Activated CD8-positive, alpha-beta memory T cell treated with anti-CD3 and anti-CD28 coated beads, Interleukin-2, amount 10 ng/mL, durations not matched to agents 7 days and 5 days (primary cell): ENCODE data around the gene PHF10. TPM values are rescaled to one million over a fixed set of nuclear protein-coding genes. Genes with fewer than 3 reads are reported as not detected.
A peak's percentile ranks its signal among the peaks of the same experiment; 100 is the strongest.
"Not testable (repeated sequence)": the region's sequence is repeated elsewhere in the genome, so short reads cannot be mapped to it uniquely, and the experiment has no call there.

ENCODE experiments used
- ATAC-seq: fragments of 150-1000 bp; cut with Tn5 transposase; one replicate; pipeline ENCODE4 v1.10.0; 2021; ENCODE audit warnings: moderate library complexity
- CTCF ChIA-PET: fragments of 350-600 bp; sonication (Branson Sonifier 250); formaldehyde crosslinking; loops from one replicate; lab custom pipeline; 2021; ENCODE audit warnings: antibody characterized with exemption; lab: Charles Lee
- DNase-seq: peaks from one replicate; pipeline ENCODE4 v3.0.0-alpha.2; 2020
- H3K27ac Mint-ChIP-seq: one replicate; pipeline ENCODE4 v1.8.0; 2021; ENCODE audit warnings: mild to moderate bottlenecking, mixed read lengths
- H3K27me3 Mint-ChIP-seq: one replicate; pipeline ENCODE4 v1.8.0; 2021; ENCODE audit warnings: mixed read lengths
- H3K36me3 Mint-ChIP-seq: one replicate; pipeline ENCODE4 v1.8.0; 2021; ENCODE audit warnings: mild to moderate bottlenecking, mixed read lengths
- H3K4me1 Mint-ChIP-seq: one replicate; pipeline ENCODE4 v1.8.0; 2021; ENCODE audit warnings: mixed read lengths
- H3K4me3 Mint-ChIP-seq: one replicate; pipeline ENCODE4 v1.8.0; 2021; ENCODE audit warnings: mild to moderate bottlenecking, moderate library complexity, mixed read lengths
- H3K9me3 Mint-ChIP-seq: one replicate; pipeline ENCODE4 v1.8.0; 2022; ENCODE audit warnings: low read depth, mixed read lengths
- total RNA-seq, 2 experiments: library from RNA; stranded (reverse); gene quantifications; one replicate each; pipeline ENCODE4 v1.2.3, GENCODE V29; 2021

The PHF10 gene
- total RNA-seq: 10 to 100 TPM; 57.9 to 58.8 TPM

DNA sequence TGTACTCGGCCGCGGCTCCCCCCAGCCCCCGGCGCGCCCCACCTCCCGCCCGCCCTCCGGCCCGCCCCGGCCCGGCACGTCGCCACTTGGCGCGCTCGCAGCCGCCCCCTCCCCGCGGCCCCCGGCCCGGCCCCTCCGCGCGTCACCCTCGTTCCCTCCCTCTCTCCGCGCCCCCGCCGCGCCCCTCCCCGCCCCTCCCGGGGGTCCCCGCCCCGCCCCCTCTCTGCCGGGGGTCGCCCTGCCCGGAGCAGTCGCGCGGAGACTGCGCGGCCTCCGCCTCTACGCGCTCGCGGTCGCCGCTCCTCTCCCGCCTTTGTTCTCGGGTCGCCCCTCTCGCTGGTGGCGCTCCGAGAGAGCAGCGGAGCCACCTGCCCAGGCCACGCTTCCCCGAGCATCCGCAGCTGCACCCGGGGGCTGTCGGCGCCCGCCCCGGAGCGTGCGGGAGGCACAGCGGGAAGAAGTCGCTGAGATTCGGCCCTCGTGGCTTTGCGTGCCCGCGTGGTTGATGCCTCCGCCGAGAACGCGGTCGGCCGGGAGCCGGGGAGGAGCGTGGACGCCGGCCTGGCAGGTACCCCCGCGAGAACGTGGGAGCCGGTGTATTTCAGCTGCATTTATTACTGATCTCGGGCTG, at the start of gene PHF10:
PHF10 (minus strand) TSS at position 7 of the 631 bp plus-strand sequence. CDS start 569 bp downstream, outside the sequence.
- Mint-ChIP-seq H3K27me3 (no peaks in the 10 kb centered on the region), H3K36me3 (peaks cover 8% of the 10 kb centered on the region), H3K27ac (peak within 1 kb of the TSS; percentile 94), H3K4me1 (peaks cover 29% of the 10 kb centered on the region), H3K9me3 (no peaks in the 10 kb centered on the region), H3K4me3 (peak within 1 kb of the TSS; percentile 86)
- DNase-seq (peak; percentile 64), ATAC-seq (peak; percentile 59)
- CTCF ChIA-PET: interaction anchor here (1.0 to 1.3 kb wide), 2 partner anchors 9 to 26 kb away, joined by 4 to 5 read pairs; no protein-coding TSS in a partner anchor

DNA sequence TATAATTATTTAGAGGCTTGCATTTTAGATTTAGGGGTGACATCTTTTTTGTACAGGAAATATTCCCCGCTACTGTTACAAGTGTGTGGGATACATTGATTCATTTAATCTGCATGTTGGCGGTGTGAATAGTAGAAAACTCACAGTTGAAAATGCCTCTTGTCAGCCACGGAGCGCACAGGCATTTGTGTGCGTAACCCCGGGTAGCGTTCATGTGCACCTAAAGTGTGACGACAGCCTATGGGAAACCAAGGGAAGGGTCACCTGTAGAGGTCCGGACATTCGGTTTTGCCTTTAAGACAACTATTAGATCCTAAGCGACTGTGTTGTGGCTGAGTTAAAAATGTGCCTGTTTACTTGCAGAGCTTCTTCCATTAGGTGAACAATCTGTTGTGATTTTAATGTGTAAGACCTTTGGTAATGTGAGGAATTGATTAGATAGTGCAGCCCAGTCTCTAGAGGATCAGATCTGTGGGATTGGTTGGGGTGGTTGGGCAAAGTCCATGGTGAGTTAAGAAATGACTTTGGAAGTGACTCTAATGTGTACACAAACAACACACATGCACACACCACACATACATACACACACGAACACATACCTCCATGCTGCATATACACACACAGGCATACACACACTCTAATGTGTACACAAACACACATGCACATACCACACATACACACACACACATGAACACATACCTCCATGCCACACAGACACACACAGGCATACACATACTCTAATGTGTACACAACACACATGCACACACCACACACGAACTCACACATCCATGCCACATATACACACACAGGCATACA, 42.8 kb upstream of the PHF10 start:
- Mint-ChIP-seq H3K4me3 (no peak overlapping the region), H3K36me3 (peaks cover 20% of the 10 kb centered on the region), H3K9me3 (no peaks in the 10 kb centered on the region), H3K27me3 (no peaks in the 10 kb centered on the region), H3K27ac (no peak overlapping the region), H3K4me1 (no peaks in the 10 kb centered on the region)
- CTCF ChIA-PET: interaction anchor here (1.6 kb wide), 1 partner anchor 23 kb away, joined by 5 read pairs; no protein-coding TSS in a partner anchor
- ATAC-seq (no peak), DNase-seq (no peak)

DNA sequence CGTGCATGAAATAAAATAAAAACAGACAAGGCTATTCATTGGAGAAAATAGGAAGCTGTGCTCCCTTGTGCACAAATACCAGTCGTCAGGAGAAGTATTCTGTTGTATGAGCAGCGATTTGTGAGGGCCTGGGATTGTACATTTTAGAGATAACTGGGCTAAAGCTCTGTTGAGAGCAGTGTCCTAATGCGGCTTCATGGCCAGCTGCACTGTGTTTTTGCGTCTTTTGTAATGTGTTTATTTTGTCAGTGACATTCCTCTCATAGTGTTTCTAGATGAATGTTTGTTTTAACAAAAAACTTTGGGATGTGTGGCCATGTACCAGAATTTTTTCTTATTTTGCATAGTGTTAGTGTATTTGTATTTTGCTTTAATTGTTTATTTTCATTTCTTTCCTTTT, 41.9 kb upstream of the PHF10 start:
- CTCF ChIA-PET: interaction anchor here (1.6 kb wide), 1 partner anchor 24 kb away, joined by 5 read pairs; no protein-coding TSS in a partner anchor
- Mint-ChIP-seq H3K4me1 (no peaks in the 10 kb centered on the region), H3K27ac (no peak overlapping the region), H3K27me3 (no peaks in the 10 kb centered on the region), H3K36me3 (peaks cover 17% of the 10 kb centered on the region), H3K9me3 (no peaks in the 10 kb centered on the region), H3K4me3 (no peak overlapping the region)
- no peak for DNase-seq
- ATAC-seq: no peak

DNA sequence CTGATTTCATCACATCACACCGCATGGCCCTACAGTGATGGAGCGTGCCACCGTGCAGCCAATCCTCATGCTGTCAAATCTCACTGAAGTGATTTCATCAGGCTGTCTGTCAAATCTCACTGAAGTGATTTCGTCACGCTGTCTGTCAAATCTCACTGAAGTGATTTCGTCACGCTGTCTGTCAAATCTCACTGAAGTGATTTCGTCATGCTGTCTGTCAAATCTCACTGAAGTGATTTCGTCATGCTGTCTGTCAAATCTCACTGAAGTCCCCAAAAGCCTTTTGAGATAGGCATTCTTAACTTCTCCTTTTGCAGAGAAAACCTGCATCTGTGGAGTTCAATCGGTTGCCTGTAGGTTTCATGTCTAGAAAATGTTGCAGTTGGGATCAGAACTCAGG, 41.5 kb upstream of the PHF10 start:
- H3K9me3 Mint-ChIP-seq, ATAC-seq, DNase-seq, H3K4me1 Mint-ChIP-seq, H3K27me3 Mint-ChIP-seq, H3K4me3 Mint-ChIP-seq, H3K27ac Mint-ChIP-seq: not testable (repeated sequence)
- H3K36me3 Mint-ChIP-seq: peaks cover 18% of the 10 kb centered on the region
- CTCF ChIA-PET: interaction anchor here (1.6 kb wide), 1 partner anchor 24 kb away, joined by 5 read pairs; no protein-coding TSS in a partner anchor

DNA sequence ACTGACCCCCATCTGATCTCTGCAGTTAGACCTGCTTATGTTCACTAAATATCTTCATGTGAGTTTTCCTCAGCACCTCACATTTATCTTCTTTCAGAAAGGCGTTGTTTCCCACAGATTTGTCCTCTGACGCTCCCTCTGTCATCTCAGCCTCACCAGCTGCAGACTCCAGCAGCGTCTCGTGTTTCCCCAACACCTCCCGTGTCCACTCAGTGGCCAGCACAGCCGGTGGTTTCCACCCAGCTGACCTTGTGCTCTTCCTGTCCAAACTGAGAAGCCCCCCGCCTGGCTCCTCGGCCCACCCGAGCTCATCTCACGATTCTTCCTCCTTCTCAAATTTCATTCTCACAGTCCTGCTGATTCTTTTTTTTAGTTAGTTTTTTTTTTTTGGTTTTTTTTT, 39.6 kb upstream of the PHF10 start:
- Mint-ChIP-seq H3K4me3 (no peak overlapping the region), H3K27me3 (no peaks in the 10 kb centered on the region), H3K27ac (no peak overlapping the region), H3K4me1 (no peaks in the 10 kb centered on the region), H3K36me3 (peaks cover 31% of the 10 kb centered on the region), H3K9me3 (no peaks in the 10 kb centered on the region)
- CTCF ChIA-PET: interaction anchor here (1.1 kb wide), 2 partner anchors 9 to 26 kb away, joined by 3 read pairs; no protein-coding TSS in a partner anchor
- DNase-seq (no peak), ATAC-seq (no peak)

DNA sequence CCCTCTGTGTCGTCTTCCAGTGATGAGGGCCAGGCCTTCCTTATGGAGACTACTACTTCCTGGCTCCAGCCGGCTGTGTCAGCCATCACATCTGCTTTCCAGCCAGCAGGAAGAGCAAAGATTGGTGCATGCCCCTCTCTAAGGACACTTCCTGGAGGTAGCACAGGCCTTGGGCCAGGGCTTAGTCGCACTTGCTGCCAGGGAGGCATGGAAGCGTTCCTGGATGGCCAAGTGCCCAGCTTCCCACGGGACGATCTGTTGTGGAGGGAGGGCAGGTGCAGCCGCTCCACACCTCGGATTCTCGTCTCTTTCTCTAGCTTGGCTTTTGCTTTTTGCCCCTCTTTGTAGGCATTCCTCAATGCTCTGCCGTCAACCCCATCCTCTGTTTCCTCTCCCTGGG, 39.0 kb upstream of the PHF10 start:
- DNase-seq: no peak
- no peak overlapping the region for H3K27ac Mint-ChIP-seq
- no peak for ATAC-seq
- no peaks in the 10 kb centered on the region for H3K4me1 Mint-ChIP-seq
- no peak overlapping the region for H3K4me3 Mint-ChIP-seq
- CTCF ChIA-PET: interaction anchor here (1.1 kb wide), 1 partner anchor 10 kb away, joined by 3 read pairs; no protein-coding TSS in a partner anchor
- no peaks in the 10 kb centered on the region for H3K9me3 Mint-ChIP-seq
- H3K36me3 Mint-ChIP-seq: peaks cover 35% of the 10 kb centered on the region
- no peaks in the 10 kb centered on the region for H3K27me3 Mint-ChIP-seq

DNA sequence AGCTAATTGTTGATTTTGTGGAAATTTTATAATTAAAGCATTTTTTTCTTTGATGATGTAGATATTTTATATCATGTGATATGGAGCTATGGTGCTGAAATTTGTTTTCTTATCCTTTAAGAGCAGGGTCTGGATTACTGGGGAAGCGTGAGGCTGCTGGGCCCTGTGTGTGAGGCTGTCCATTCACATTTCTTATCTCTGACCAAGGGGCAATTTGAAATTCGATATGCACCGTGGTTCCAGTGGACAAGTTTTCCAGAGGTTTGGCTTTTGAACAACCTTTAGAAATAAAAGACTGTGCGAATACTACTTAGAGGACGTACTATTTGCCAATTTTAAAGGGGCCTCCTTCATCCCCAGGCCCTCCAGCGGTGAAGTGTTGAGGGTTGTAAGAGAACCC, 30.9 kb upstream of the PHF10 start:
- Mint-ChIP-seq H3K27me3 (no peaks in the 10 kb centered on the region), H3K4me1 (peaks cover 18% of the 10 kb centered on the region), H3K36me3 (peaks cover 27% of the 10 kb centered on the region), H3K27ac (no peak overlapping the region), H3K9me3 (no peaks in the 10 kb centered on the region), H3K4me3 (no peak overlapping the region)
- CTCF ChIA-PET: interaction anchor here (1.3 kb wide), 1 partner anchor 829 kb away, joined by 3 read pairs; the partner anchor contains the start of gene PDCD2
- DNase-seq: no peak
- no peak for ATAC-seq

DNA sequence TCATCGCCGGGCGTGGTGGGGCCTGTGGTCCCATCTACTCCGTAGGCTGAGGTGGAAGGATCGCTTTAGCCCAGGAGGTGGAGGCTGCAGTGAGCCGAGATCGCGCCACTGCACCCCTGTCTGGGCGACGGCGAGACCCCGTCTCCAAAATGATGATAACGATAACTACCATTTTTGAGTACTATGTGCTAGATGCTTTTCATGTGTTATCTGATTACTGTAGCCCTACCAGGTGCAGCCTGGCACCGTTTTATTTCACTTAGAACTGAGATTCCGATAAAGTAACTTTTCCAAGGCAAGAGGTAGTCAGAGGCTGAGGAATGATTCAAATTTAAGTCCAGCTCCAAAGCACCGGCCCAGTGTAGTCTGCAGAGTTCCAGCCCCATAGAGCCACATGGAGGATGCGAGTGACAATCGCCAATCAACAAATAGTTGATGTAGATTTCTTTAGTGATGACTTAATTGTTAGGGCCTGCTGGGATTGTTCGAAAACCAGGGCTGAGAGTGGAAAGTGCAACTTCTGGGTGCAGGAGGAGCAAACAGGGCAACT, 27.8 kb upstream of the PHF10 start:
- CTCF ChIA-PET: interaction anchor here (1.1 to 1.7 kb wide), 3 partner anchors 29 to 343 kb away, joined by 3 to 9 read pairs (median 3); no protein-coding TSS in a partner anchor
- Mint-ChIP-seq H3K27me3 (no peaks in the 10 kb centered on the region), H3K36me3 (peaks cover 21% of the 10 kb centered on the region), H3K4me1 (peaks cover 26% of the 10 kb centered on the region), H3K9me3 (no peaks in the 10 kb centered on the region), H3K4me3 (peak overlapping the region; percentile 89), H3K27ac (peak overlapping the region; percentile 92)
- no peak for DNase-seq
- ATAC-seq: no peak

DNA sequence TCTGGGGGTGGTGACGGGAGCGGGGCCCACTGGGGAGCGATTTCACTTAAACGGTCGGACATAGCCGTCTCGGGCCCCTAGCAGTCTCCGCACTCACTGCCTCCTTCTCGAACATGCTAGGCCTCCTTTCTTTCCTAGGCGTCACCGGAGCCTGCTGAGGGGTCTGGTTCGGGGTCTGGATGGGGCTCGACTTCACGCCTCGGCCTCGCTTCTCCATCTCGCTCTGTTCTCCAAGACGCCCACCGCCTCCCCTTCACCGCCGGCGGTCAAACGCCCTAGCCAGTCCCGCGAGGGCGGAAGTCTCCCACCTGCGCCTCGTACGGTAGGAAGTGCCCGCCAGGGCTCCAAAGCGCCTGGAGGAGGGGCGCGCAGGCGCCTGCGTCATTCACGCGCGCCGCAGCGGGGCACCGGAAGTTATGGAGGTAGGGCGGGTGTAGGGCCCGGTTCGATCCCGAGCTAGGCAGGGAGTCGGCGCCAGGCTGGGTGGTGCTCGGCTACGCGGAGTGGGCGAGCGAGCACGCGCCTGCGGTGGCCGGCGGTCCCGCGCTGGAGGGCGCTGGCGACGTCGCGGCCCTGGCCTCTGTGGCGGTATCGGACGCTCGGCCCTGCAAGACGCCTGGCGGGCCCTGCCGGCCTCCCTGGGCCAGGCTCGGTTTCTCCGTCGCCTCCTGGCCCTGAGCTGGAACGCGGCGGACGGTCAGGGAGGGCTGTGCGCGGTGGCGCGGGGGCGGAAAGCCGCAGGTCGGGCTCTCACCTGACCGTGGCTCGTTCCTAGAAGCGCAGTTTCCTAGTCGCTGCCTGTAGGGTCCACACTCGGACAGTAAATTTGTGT, 27.2 kb upstream of the PHF10 start, which contains the start of the genes DYNLT2 and ERMARD:
DYNLT2 (minus strand) TSS at position 331 of the 832 bp plus-strand sequence; CDS start at position 217, 114 bp downstream.
ERMARD (plus strand) TSS at position 381 of the 832 bp plus-strand sequence; CDS start at position 417, 36 bp downstream.
- H3K4me1 Mint-ChIP-seq: peaks cover 26% of the 10 kb centered on the region
- H3K4me3 Mint-ChIP-seq: peak within 1 kb of the TSS; percentile 89
- H3K36me3 Mint-ChIP-seq: peaks cover 19% of the 10 kb centered on the region
- DNase-seq (peak; percentile 96), ATAC-seq (peak; percentile 98)
- CTCF ChIA-PET: interaction anchor here (1.1 to 1.7 kb wide), 3 partner anchors 29 to 344 kb away, joined by 3 to 9 read pairs (median 3); no protein-coding TSS in a partner anchor
- H3K27ac Mint-ChIP-seq: peak within 1 kb of the TSS; percentile 98
- H3K27me3 Mint-ChIP-seq: no peaks in the 10 kb centered on the region
- peaks cover 1% of the 10 kb centered on the region for H3K9me3 Mint-ChIP-seq

DNA sequence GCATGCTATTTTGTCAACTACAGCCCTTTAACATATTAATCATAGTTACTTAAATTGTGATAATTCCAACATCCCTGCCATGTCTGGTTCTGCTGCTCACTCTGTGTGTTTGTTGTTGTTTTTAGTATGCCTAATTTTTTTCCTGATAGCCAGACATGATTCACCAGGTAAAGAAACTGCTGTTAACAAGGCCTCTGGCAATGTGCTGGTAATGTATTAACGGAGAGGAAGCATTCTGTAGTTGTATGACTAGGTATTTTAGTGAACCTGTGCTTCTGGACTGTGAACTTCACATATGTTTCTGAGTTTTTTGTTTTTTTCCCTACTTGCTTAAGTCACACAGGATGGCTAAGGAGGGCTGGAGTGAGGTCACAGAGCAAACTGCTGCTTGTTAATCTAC, 22.3 kb upstream of the PHF10 start:
- peaks cover 10% of the 10 kb centered on the region for H3K27me3 Mint-ChIP-seq
- CTCF ChIA-PET: no interaction called here
- no peak for DNase-seq
- H3K4me1 Mint-ChIP-seq: peaks cover 11% of the 10 kb centered on the region
- no peak for ATAC-seq
- peaks cover 21% of the 10 kb centered on the region for H3K36me3 Mint-ChIP-seq
- no peak overlapping the region for H3K4me3 Mint-ChIP-seq
- H3K27ac Mint-ChIP-seq: no peak overlapping the region
- peaks cover 3% of the 10 kb centered on the region for H3K9me3 Mint-ChIP-seq

DNA sequence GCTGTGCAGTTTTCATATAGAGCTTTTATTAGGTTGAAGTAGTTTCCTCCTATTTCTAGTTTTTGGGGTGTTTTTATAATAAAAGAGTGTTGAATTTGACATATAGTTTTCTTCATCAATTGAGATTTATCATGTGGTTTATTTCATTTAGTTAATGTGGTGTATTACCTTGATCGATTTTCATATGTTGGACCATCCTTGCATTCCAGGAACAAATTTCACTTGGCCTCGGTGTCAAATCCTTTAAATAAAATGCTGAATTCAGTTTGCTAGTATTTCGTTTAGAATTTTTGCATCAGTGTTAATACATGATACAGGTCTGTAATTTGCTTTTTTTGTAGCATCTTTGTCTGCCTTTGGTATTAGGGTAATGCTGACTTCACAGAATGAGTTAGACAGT, 21.1 kb upstream of the PHF10 start:
- Mint-ChIP-seq H3K4me3 (no peak overlapping the region), H3K9me3 (peaks cover 3% of the 10 kb centered on the region), H3K27ac (no peak overlapping the region), H3K4me1 (peaks cover 10% of the 10 kb centered on the region), H3K36me3 (peaks cover 21% of the 10 kb centered on the region), H3K27me3 (peaks cover 10% of the 10 kb centered on the region)
- CTCF ChIA-PET: no interaction called here
- ATAC-seq (no peak), DNase-seq (no peak)

DNA sequence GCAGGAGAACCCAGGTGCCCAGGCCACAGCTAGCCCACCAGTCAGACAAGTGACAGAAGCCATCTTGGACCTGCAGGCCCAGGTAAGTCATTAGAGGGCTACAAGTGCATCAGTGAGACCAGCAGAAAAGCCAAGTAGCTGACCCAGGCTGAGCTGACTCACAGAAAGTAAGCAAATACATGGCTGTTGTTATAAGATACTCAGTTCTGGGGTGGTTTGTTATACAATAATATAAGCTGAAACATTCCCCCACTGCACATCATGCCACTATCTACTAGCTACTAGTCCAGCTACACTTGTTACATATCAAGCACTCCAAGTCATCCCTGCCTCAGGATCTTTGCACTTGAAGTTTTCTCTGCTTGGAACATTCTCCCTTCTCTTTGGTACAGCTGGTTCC, 17.0 kb upstream of the PHF10 start:
- Mint-ChIP-seq H3K27me3 (peaks cover 21% of the 10 kb centered on the region), H3K4me1 (no peaks in the 10 kb centered on the region), H3K9me3 (peaks cover under 1% of the 10 kb centered on the region), H3K36me3 (peaks cover 5% of the 10 kb centered on the region), H3K27ac (no peak overlapping the region), H3K4me3 (no peak overlapping the region)
- DNase-seq (no peak), ATAC-seq (no peak)
- CTCF ChIA-PET: interaction anchor here (1.4 kb wide), 1 partner anchor 8 kb away, joined by 3 read pairs; no protein-coding TSS in a partner anchor
